HG03520 (cell line): Measurements from ENCODE around the gene MRFAP1.
"Not testable (repeated sequence)": the region's sequence is repeated elsewhere in the genome, so short reads cannot be mapped to it uniquely, and the experiment has no call there.

ENCODE experiments used
- ATAC-seq: cut with Tn5 transposase; IDR thresholded peaks from one replicate; pipeline ENCODE4 v1.9.1; 2021; ENCODE audit warnings: mild to moderate bottlenecking, moderate library complexity; ENCODE audit not compliant: unreplicated experiment

MRFAP1 gene

DNA sequence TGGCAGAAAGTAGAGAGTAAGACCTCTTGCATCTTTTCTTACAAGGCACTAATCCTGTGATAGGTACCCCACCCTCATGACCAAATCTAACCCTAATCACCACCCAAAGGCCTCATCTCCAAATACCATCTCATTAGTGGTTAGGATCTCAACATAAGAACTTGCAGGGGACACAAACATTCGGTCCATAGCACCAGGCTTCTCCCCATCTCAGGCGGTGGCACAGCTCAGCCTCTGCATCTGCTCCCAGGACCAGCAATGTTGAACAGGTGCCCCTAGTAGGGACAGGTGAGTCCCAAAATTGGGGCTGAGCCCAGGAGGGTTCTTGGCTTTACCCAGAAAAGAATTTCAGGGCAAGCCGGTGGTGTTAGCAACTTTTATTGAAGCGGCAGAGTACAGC is 8.4 kb upstream of the MRFAP1 start:
- ATAC-seq: no peak

DNA sequence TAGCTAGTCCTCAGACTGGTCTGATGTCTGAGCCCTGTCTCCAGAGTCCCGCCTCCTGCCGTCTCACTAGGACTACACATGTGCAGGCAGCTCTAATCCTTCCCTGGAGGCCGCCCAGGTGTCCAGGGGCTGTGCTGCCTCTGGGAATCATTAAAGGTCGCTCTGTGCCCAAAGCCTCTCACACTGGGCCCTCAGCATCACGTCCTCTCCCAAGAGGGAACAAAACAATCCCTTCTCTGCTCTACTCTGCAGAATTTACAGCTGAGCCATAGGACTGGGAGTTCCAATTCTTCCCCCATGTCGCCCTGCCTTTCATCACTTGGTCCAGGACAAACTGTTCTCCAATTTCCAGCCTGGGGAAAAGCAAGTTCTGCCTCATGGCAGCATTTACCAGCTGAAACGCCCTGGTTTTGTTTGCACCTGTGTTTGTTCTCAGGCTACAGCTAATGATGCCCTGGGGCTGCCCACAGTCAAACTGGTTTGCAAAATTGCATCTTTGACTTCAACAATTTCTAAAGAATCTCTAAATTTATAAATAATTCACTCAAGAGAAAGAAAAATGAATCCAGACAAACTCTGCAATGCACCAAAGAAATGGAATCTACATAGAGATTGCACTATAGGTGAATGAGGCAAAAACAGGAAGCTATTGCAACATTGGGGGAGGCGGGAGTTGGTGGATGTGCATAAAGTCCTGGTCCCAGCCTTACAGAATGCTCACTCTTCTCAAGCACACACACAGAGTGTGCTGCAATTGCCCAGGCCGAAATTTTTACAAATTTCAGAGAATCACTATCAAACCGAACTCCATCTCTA is 7.2 kb upstream of the MRFAP1 start:
- no peak for ATAC-seq

DNA sequence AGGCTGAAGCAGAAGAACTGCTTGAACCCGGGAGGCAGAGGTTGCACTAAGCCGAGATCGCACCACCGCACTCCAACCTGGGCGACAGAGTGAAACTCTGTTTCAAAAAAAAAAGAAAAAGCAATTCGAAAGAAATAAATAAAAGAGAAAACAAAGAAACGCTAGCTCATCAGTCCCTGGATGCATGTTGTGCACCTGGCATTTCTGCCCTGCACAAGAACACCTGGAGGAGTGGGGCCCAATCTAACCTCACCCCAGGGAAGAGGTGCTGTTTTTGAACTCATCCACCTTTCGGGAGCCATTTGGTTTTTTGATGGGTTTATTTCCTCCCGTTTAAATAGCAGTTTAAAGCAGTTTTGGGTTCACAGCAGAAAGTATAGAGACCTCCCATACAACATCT is 5.7 kb upstream of the MRFAP1 start:
- no peak for ATAC-seq

DNA sequence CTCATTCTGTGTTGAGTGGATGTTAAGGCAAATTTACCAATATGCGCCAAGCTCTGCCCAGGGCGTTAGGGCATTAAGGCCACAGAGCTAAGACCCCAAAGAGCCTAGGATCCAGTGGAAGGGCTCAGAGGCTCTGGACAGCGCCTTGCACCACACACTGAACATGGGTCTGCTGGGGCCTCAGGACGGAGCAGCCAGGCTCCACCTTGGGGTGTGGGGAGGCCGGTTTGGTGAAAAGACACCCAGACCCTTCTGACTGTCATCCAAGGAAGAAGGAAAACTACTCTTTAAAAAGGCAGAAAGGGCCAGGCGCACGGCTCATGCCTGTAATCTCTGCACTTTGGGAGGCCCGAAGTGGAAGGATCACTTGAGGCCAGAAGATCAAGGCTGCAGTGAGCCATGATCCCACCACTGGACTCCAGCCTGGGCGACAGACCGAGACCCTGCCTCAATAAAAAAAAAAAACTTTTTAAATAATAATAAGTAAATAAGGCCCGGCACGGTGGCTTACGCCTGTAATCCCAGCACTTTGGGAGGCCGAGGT is 1.3 kb upstream of the MRFAP1 start:
- ATAC-seq: no peak

DNA sequence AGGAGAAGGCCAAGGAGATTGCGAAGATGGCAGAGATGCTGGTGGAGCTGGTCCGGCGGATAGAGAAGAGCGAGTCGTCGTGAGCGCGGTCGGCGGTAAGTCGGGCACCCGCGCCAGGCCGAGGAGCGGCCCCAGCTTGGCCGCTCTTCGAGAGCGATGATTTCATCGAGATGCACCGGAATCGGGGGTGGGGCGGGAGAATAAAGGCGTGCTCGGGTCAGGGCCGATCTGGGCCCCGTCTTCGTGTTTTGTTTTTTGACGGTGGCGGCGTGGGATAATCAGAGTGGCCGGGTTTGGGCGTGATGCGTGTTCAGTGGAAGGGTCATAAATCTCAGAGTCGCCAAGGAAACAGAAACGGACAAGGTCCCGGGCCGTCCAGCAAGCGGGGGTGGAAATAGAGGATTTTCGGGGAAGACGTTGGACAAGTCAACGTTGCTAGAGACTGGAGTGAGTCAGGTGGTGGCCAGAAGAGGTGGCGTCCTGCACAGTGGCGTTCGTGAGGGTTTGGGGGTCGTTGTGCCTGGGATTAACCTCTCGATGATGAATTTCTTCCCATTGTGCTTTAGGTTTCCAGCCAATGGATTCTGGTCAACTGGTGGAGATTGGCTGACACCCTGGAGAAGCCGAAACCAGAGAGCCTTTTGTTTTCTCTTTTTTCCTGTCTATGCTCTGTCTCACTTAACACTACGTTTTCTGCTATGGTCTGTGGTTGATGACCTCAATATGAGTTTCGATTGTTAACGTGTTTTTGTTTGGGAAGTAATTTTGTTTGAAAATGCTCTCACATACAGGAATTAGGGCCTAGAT is 882 bp downstream of the MRFAP1 start:
- ATAC-seq: peak; percentile 17

DNA sequence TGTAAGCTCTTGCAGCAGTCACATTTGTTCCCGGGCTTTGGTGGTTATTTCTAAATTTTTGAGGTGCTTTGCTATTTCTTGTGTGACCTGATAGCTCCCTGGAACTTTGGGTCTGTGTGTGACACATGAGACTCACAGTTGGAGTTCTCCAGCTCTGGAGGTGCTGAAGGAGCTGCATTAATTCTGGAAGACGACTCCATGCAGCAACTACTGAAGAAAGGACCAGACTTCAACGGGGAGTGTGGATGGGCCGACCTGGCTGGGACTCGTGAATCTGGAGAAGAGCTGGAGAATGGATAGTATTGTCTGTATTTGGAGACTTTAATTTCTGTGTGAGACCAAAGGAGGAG is 1.5 kb downstream of the MRFAP1 start:
- ATAC-seq: no peak

DNA sequence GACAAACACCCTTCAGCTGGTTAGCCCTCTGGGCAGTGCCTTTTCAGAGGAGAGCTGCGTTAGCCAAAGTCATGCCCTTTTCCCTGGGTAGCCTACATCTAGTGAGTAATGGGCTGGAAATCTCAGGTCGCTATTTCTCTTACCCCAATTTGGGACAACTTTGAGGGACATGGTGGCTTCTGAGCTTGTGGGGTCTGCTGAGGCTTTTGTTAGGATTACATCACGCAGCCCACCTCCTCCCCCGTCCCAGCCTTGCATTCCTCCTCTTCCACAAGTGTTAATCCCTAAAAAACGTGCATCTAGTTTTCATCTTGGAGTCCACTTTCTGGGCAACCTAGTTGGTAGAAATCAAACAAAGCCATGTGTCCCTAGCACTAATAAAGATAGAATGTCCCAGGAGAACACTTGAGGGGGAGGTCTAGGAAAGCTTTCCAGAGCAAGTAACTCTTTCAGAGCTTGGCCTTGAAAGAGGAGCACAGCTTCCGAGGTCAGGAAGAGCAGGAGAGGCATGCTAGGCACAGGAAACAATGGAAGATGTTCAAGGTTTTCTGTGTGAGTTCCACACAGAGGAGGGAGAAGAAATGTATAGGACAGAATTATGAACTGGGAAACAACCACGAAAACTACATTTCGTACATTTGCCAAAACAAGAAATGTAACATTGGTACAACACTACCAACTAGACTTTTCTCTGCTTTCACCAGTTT is 2.8 kb downstream of the MRFAP1 start:
- no peak for ATAC-seq

DNA sequence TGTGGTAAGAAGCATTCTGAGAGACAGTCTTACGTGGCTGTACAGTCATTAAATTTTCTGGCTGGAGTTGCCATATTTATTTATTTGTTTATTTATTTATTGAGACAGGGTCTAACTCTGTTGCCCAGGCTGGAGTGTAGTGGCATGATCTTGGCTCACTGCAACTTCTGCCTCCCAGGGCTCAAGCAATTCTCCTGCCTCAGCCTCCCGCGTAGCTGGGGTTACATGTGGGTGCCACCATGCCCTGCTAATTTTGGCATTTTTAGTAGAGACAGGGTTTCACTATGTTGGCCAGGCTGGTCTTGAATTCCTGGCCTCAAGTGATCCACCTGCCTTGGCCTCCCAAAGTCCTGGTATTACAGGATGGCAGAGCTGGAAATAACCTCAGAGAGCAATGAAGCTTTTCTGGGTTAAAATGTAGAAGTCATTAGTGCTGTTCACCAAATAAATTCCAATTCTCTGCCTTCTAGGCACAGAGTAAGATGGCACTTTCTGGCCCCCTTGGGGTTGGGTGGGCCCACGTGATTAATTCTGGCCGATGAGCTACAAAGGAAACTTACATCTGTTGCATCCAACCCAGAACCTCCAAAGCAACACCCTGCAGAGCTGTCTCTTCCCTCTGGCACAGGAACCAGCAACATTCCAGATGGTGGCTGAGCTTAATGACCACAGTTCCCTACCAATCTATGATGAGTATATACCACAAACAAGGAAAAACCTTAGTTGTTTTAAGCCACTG is 4.5 kb downstream of the MRFAP1 start:
- no peak for ATAC-seq

DNA sequence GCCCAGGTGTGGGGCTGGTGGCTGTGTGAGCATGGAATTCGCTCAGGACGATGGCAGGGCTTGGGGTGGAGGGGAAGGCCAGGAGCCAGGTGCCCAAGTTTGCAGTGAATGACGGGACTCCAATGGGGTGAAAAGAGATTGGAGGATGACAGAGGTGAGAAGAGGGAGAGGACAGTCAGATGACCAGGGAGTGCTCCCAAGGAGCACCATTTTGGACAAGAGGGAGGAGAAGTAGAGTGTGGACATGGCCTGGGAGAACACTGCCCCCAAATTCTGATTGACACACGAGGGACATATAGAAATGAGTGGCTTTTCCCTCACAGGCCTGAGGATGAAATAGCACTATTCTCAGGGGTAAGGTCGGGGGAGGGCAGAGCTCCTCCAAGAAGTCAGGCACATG is 6.7 kb downstream of the MRFAP1 start:
- no peak for ATAC-seq

DNA sequence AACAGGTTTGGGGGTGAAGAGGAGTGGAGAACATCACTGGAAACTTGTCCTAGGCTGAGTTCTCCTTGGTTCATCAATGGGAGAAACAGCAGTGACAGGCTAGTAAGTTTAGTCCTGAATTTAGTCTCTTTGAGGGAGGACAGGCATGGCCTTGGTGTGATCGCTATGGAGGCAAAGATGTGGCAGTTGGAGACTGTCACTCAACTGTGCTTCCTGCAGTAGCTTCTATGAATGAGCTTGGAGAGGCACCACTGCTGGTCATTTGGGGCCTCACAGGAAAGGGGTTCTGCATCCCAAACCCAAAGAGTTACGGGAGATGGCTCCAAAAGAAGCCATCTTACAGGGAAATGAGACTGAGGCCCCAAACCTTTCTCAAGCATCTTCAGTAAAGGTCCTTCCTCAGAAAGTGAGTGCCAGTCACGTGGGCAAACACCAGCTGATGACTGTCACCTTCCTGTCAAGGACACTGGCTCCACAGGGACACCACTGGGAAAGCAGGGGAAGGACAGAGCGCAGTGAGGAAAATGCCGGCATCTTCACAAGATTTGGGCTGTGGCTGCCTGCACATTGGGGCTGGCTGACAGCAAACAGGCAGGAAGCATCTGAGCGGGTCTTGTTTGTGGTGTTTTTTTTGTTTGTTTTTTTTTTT is 7.2 kb downstream of the MRFAP1 start:
- no peak for ATAC-seq

DNA sequence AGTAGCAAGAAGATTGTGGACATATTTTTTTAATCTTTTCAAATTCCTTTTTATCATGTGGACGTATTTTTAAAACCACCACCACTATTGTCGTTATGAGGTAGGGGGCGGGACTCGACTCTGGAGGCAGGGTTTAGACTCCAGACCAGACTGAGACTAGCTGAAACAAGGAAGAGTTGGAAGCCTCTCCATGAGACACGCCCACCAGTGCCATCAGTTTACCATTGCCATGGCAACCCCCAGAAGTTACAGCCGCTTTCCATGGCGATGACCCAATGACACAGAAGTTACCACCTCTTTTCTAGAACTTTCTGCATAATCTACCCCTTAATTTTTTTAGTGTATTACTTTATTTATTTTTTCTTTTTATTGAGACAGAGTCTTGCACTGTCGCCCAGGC is 8.7 kb downstream of the MRFAP1 start:
- ATAC-seq: no peak

DNA sequence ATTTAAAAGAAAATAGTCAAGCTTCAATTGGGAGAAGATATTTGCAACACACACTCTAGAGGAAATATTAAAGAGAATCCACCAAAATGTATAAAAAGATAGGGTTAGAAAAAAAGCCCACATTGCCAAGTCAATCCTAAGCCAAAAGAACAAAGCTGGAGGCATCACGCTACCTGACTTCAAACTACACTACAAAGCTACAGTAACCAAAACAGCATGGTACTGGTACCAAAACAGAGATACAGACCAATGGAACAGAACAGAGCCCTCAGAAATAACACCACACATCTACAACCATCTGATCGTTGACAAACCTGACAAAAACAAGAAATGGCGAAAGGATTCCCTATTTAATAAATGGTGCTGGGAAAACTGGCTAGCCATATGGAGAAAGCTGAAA is 13.7 kb downstream of the MRFAP1 start:
- not testable (repeated sequence) for ATAC-seq

DNA sequence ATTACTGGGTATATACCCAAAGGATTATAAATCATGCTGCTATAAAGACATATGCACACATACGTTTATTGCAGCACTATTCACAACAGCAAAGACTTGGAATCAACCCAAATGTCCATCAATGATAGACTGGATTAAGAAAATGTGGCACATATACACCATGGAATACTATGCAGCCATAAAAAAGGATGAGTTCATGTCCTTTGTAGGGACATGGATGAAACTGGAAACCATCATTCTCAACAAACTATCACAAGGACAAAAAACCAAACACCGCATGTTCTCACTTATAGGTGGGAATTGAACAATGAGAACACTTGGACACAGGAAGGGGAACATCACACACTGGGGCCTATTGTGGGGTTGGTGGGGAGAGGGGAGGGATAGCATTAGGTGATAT is 14.8 kb downstream of the MRFAP1 start:
- not testable (repeated sequence) for ATAC-seq

DNA sequence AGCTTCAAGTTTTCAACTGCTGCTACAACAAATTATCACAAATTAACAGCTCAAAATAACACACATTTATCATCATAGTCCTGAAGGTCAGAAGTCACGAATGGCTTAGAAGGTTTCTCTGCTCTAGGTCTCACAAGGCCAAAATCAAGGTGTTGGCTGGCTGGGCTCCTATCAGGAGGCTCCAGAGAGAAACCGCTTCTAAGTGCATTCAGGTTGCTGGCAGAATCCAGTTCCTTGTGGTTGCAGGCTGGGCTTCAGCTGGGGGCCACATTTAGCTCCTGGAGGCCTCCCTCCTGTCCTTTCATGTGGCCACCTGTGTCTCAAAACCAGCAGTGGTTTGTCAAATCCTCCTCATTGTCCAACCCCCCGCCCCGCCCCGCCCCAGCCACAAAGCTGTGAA is 15.4 kb downstream of the MRFAP1 start:
- no peak for ATAC-seq

DNA sequence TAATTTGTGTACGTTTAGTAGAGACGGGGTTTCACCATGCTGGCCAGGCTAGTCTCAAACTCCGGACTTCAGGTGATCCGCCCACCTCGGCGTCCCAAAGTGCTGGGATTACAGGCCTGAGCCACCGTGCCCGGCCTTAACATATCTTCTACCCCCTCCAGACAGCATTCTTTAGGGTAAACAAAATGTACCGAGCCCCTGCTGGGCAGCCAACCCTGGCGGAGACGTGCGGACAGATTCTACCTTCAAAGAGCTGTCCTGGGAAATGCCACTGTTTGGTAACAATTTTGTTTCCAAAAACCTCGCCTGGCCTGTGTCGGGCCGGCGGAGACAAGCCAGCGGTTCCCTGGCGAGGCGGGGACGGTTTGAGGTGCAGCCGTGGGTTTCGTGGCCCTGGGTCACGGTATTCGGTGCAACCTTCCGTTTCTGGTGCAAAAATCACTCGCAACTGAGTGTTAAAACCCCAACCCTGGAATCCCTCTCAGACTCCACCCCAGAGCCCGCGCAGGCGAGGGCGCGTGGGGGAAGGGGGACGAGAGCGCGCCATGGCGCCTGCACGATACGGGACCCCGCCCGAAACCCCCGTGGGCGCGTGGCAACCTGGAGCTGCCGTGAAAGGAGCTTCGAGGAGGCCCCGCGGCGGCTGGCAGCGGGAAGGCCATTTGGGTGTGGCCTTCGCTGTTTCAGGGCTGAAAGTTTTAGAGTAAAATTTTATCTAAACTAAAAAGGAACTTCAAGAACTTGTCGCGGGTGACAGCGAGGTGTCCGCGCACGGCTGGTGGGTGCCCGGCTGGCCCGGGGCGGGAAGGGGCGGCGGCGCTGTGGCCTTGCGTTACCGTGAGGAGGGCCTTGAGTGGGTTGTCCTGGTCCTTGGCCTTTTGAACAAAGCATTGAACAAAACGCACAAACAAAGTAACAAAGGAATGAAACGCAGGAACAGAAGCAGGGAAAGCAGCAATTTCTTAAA is 17.0 kb downstream of the MRFAP1 start:
- ATAC-seq: no peak

DNA sequence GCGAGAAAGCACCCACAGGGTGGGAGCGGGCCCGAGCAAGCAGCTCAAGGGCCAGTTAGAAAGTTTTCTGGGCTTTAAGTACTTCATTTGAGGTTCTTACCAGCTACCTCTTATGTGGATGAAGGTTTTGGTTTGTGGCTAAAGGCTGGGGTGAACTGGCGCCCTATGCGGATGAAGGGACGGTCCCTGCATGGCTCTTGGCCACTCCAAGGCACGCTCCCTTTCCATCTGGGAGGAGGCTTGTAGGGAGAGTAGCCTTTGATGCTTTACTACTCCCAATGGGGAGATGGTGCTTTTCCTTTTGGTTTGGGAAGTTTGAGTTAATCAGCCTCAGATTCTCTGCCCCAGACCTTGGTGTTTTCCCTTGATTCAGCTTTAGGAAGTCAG is 17.7 kb downstream of the MRFAP1 start:
- ATAC-seq: no peak

DNA sequence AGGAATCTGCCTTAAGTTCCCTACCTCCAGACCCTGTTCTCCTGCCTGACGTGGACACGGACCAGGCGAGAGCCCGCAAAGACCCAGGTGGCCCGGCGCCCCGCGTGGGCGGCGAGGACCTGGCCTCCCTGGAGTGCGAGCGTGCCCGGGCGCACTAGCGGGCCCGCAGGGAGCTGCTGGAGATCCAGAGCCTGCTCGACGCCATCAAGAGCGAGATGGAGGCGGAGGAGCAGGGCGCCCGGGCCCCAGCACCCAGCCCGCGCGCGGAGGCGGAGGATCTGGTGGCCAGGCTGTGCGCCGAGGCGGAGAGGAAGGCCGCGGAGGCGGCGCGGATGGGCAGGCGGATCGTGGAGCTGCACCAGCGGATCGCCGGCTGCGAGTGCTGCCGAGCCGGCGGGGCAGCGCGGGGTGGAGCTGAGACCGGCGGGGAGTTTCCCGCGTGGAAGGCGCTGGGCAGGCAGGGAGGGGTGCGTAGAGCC is 18.2 kb downstream of the MRFAP1 start:
- ATAC-seq: no peak

DNA sequence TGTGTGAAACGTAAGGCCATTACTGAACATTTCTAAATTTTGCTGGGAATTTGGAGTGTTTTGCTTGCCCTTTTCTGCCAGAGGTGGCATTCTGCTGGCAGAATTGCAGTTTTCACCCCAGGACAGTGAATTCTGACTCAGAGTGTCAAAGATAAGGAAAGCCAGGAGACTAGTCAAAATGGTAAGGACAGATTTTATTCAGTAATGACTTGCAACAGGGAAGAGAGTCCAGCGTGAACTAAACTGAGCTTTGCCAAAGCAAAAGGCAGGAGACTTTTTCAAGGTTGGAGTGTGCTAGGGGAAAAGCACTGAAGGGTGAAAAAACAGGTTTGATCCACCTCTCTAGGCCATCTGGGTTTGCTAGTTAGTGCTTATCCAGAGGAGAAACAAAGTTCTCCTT is 19.4 kb downstream of the MRFAP1 start:
- ATAC-seq: no peak

DNA sequence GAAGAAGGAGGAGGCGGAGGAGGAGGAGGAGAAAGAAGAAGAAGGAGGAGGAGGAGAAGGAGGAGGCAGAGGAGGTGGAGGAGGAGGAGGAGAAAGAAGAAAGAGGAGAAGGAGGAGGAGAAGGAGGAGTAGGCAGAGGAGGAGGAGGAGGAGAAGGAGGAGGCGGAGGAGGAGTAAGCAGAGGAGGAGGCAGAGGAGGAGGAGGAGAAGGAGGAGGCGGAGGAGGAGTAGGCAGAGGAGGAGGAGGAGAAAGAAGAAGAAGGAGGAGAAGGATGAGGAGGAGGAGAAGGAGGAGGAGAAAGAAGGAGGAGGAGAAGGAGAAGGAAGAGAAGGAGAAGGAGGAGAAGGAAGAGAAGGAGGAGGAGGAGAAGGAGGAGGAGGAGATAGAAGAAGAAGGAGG is 19.9 kb downstream of the MRFAP1 start:
- no peak for ATAC-seq
